GM21447 (cell line): ENCODE data around the gene CD82.
"Not testable (repeated sequence)": the region's sequence is repeated elsewhere in the genome, so short reads cannot be mapped to it uniquely, and the experiment has no call there.

Experiments
- ATAC-seq: cut with Tn5 transposase; IDR thresholded peaks from one replicate; pipeline ENCODE4 v1.9.1; 2021; ENCODE audit not compliant: unreplicated experiment

Gene CD82

GRCh38 chr11:44628730-44629700 lies 63.6 kb downstream of the CD82 start:
- no peak for ATAC-seq

- ATAC-seq = no peak
Measured at GRCh38 chr11:44629732-44630345, 64.4 kb downstream of the CD82 start.

- no peak for ATAC-seq
Measured at GRCh38 chr11:44630511-44631210, 65.2 kb downstream of the CD82 start.

- ATAC-seq = no peak
Measured at GRCh38 chr11:44631831-44632230, 66.4 kb downstream of the CD82 start.

- no peak for ATAC-seq
Measured at GRCh38 chr11:44632466-44633123, 67.1 kb downstream of the CD82 start.

- ATAC-seq = no peak
Measured at GRCh38 chr11:44633641-44634040, 68.2 kb downstream of the CD82 start.

- ATAC-seq = no peak
Measured at GRCh38 chr11:44634401-44635281, 69.2 kb downstream of the CD82 start.

- ATAC-seq = no peak
Measured at GRCh38 chr11:44637487-44637886, 72.0 kb downstream of the CD82 start.

- ATAC-seq = no peak
Measured at GRCh38 chr11:44638032-44638431, 72.6 kb downstream of the CD82 start.

- no peak for ATAC-seq
Measured at GRCh38 chr11:44643217-44643616, 77.8 kb downstream of the CD82 start.

- ATAC-seq = no peak
Measured at GRCh38 chr11:44645827-44646226, 80.4 kb downstream of the CD82 start.

GRCh38 chr11:44647255-44647955 lies 81.9 kb downstream of the CD82 start:
- not testable (repeated sequence) for ATAC-seq

GRCh38 chr11:44648109-44648508 lies 82.6 kb downstream of the CD82 start:
- no peak for ATAC-seq

GRCh38 chr11:44651535-44652155 lies 86.2 kb downstream of the CD82 start:
- ATAC-seq = no peak

- ATAC-seq = no peak
Measured at GRCh38 chr11:44652901-44653644, 87.6 kb downstream of the CD82 start.

- ATAC-seq = no peak
Measured at GRCh38 chr11:44654057-44654456, 88.6 kb downstream of the CD82 start.

GRCh38 chr11:44654596-44654995 lies 89.1 kb downstream of the CD82 start:
- ATAC-seq = no peak

- ATAC-seq = no peak
Measured at GRCh38 chr11:44657836-44658505, 92.5 kb downstream of the CD82 start.
